Stimulated activated naive CD8-positive, alpha-beta T cell treated with anti-CD3 and anti-CD28 coated beads, Interleukin-15, amount 100 ng/mL, for 72 hours (primary cell): ENCODE data around the gene TMEM106B.
"Not testable (repeated sequence)": the region's sequence is repeated elsewhere in the genome, so short reads cannot be mapped to it uniquely, and the experiment has no call there.

Experiments used
- ATAC-seq: fragments of 150-1000 bp; cut with Tn5 transposase; 2 replicates; pipeline ENCODE4 v1.10.0; 2021; ENCODE audit warnings: mild to moderate bottlenecking, moderate library complexity
- DNase-seq, 2 donors: peaks; one replicate each; pipeline ENCODE4 v3.0.0; 2021 to 2022
- H3K27ac Mint-ChIP-seq, 2 donors: one replicate each; pipeline ENCODE4 v1.8.0; 2022; ENCODE audit warnings: mild to moderate bottlenecking in 2 of 2, mixed read lengths in 2 of 2, moderate library complexity in 2 of 2
- H3K27me3 Mint-ChIP-seq: one replicate; pipeline ENCODE4 v1.8.0; 2022; ENCODE audit warnings: mixed read lengths
- H3K4me1 Mint-ChIP-seq: one replicate; pipeline ENCODE4 v1.8.0; 2022; ENCODE audit warnings: mild to moderate bottlenecking, mixed read lengths
- H3K4me3 Mint-ChIP-seq, 2 donors: one replicate each; pipeline ENCODE4 v1.8.0; 2022; ENCODE audit warnings: mild to moderate bottlenecking in 2 of 2, mixed read lengths in 2 of 2, moderate library complexity in 1 of 2
- H3K9me3 Mint-ChIP-seq, 2 donors: one replicate each; pipeline ENCODE4 v1.8.0; 2022; ENCODE audit warnings: mixed read lengths in 2 of 2

The TMEM106B gene

GRCh38 chr7:12217311-12217710 lies 6.2 kb downstream of the TMEM106B start:
- Mint-ChIP-seq H3K27me3 (no peaks in the 10 kb centered on the region), H3K4me1 (peaks cover 39% of the 10 kb centered on the region), H3K9me3 (no peaks in the 10 kb centered on the region), H3K27ac (peak overlapping the region in 1 of 2 donors; percentile 66), H3K4me3 (no peak overlapping the region)
- DNase-seq (no peak), ATAC-seq (peak; percentile 60)

DNA sequence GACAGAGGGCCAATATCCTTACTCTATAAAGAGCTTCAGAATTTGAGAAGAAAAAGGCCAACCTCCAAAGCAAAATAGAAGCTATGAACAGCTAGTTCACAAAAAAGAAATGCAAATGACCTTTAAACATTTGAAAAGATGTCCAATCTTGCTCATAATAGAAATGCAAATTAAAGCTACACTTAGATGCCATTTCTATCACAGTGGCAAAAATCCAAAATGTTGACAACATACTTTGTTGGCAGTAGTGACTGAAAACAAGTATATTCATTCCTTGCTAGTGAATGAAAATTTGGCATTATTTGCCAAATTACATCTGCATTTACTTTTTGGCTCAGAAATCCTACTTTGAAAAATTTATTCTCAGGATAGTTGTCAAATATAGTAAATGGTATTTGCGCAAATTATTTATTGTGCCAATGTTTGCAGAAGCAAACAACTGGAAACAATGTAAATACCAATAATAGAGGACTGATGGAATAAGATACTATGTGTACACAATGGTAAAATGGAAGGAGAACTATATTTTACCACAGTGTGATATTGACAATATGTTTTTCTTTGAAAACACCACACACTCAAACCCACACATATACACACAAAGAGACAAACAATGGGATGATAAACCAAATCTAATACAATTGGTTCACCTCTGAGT lies 9.4 kb downstream of the TMEM106B start:
- Mint-ChIP-seq H3K4me3 (no peak overlapping the region), H3K27me3 (no peaks in the 10 kb centered on the region), H3K4me1 (peaks cover 48% of the 10 kb centered on the region), H3K9me3 (peaks cover 2% of the 10 kb centered on the region in 2 donors), H3K27ac (no peak overlapping the region)
- ATAC-seq (no peak), DNase-seq (no peak)

- no peak overlapping the region for H3K27ac Mint-ChIP-seq
- peaks cover 55% of the 10 kb centered on the region for H3K4me1 Mint-ChIP-seq
- no peak for ATAC-seq
- H3K4me3 Mint-ChIP-seq, result peak overlapping the region in 1 of 2 donors; percentile 30
- no peaks in the 10 kb centered on the region for H3K27me3 Mint-ChIP-seq
- no peak for DNase-seq
- peaks cover 4 to 11% of the 10 kb centered on the region in 2 donors for H3K9me3 Mint-ChIP-seq
These were observed 10.3 kb downstream of the TMEM106B start for GRCh38 chr7:12221414-12221813.

- Mint-ChIP-seq H3K27ac (peak overlapping the region; percentile 74 to 95), H3K4me3 (peak overlapping the region; percentile 6 to 63), H3K9me3 (peaks cover 4 to 14% of the 10 kb centered on the region in 2 donors), H3K27me3 (no peaks in the 10 kb centered on the region), H3K4me1 (peaks cover 47% of the 10 kb centered on the region)
- no peak for DNase-seq
- ATAC-seq, result peak; percentile 66
These were observed 11.9 kb downstream of the TMEM106B start for GRCh38 chr7:12222889-12223579.

- Mint-ChIP-seq H3K9me3 (peaks cover 4 to 14% of the 10 kb centered on the region in 2 donors), H3K4me1 (peaks cover 53% of the 10 kb centered on the region)
- not testable (repeated sequence) for ATAC-seq, H3K27me3 Mint-ChIP-seq, H3K4me3 Mint-ChIP-seq, DNase-seq, H3K27ac Mint-ChIP-seq
These were observed 13.9 kb downstream of the TMEM106B start for GRCh38 chr7:12225017-12225416.

DNA sequence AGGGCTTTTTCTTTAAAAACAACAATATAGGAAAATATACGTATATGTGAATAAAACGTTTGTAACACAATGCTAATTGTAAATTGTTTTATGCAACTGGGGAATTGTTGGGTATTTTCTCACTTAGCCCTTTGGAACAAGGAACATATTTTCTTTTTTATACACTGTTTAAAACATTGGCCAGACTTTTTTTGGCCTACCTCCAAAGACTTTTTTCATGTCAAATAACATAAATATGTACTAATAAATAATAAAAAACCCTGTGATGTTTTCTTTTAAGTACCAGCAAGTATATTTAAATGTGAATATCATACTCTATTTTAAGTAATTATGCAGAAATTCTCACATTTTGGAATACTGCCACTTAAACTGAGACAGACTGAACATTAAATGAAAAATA lies 15.7 kb downstream of the TMEM106B start:
- H3K4me1 Mint-ChIP-seq, result peaks cover 41% of the 10 kb centered on the region
- H3K27ac Mint-ChIP-seq, result no peak overlapping the region
- ATAC-seq (no peak), DNase-seq (no peak)
- H3K4me3 Mint-ChIP-seq, result no peak overlapping the region
- peaks cover 4 to 14% of the 10 kb centered on the region in 2 donors for H3K9me3 Mint-ChIP-seq
- no peaks in the 10 kb centered on the region for H3K27me3 Mint-ChIP-seq

DNA sequence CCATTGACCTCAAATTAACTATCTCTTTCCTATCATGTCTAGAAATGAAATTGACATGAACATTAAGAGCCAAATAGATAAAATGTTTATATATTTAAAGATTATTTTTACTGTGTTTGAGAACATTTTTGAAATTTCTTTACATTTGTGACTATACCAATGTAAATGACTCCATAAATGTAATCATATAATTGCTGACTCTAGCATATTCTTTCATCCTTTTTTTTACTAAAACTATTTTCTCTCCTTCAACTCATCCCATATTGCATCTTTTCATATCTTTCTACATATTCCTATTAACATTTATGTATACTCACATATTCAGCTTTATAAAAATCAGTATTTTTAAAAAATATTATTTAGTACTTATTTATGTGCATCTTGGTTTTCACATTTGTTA lies 16.9 kb downstream of the TMEM106B start:
- H3K9me3 Mint-ChIP-seq, result peaks cover 4 to 14% of the 10 kb centered on the region in 2 donors
- ATAC-seq, result no peak
- H3K27me3 Mint-ChIP-seq, result no peaks in the 10 kb centered on the region
- H3K4me3 Mint-ChIP-seq, result no peak overlapping the region
- DNase-seq, result no peak
- H3K27ac Mint-ChIP-seq, result no peak overlapping the region
- peaks cover 31% of the 10 kb centered on the region for H3K4me1 Mint-ChIP-seq

GRCh38 chr7:12229046-12229445 lies 18.0 kb downstream of the TMEM106B start:
- ATAC-seq (no peak), DNase-seq (no peak)
- H3K4me3 Mint-ChIP-seq, result no peak overlapping the region
- H3K27me3 Mint-ChIP-seq, result no peaks in the 10 kb centered on the region
- peaks cover 4 to 14% of the 10 kb centered on the region in 2 donors for H3K9me3 Mint-ChIP-seq
- peaks cover 22% of the 10 kb centered on the region for H3K4me1 Mint-ChIP-seq
- no peak overlapping the region for H3K27ac Mint-ChIP-seq

DNA sequence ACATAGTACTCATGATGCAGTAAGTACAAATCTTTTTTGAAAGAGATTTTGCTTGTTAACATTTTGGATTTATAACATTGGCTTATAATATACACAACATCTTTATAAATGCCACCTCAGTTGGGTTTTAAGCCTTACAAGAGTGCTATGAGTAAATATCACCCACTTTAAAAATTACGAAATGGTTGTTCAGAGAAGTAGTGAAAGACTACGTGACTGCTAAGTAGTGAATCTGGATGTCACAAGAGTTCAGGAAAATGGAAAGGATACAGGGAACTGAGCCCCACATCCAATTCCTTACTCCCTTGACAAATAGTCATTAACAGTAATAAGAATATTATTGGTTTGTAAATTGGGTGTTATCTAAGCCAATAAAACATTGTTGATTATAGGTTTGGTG lies 20.0 kb downstream of the TMEM106B start:
- no peaks in the 10 kb centered on the region for H3K27me3 Mint-ChIP-seq

GRCh38 chr7:12233175-12233574 lies 22.1 kb downstream of the TMEM106B start:
- Mint-ChIP-seq H3K9me3 (peaks cover 3 to 5% of the 10 kb centered on the region in 2 donors), H3K4me1 (peaks cover 11% of the 10 kb centered on the region), H3K4me3 (no peak overlapping the region), H3K27ac (no peak overlapping the region), H3K27me3 (no peaks in the 10 kb centered on the region)
- no peak for ATAC-seq
- DNase-seq, result no peak

More for the DNA sequence above, 20.0 kb downstream of the TMEM106B start:
- DNase-seq (no peak), ATAC-seq (no peak)
- no peak overlapping the region for H3K4me3 Mint-ChIP-seq
- H3K27ac Mint-ChIP-seq, result no peak overlapping the region
- H3K9me3 Mint-ChIP-seq, result peaks cover 0 to 6% of the 10 kb centered on the region in 2 donors
- H3K4me1 Mint-ChIP-seq, result peaks cover 18% of the 10 kb centered on the region

- Mint-ChIP-seq H3K9me3 (peaks cover 7 to 15% of the 10 kb centered on the region in 2 donors), H3K4me3 (no peak overlapping the region), H3K27me3 (no peaks in the 10 kb centered on the region), H3K27ac (peak overlapping the region in 1 of 2 donors; percentile 34), H3K4me1 (peaks cover 8% of the 10 kb centered on the region)
- ATAC-seq (no peak), DNase-seq (no peak)
These were observed 23.3 kb downstream of the TMEM106B start for GRCh38 chr7:12234334-12234865.

- Mint-ChIP-seq H3K4me3 (no peak overlapping the region), H3K27ac (no peak overlapping the region), H3K9me3 (peaks cover 7 to 15% of the 10 kb centered on the region in 2 donors), H3K4me1 (peaks cover 18% of the 10 kb centered on the region), H3K27me3 (no peaks in the 10 kb centered on the region)
- no peak for DNase-seq
- ATAC-seq, result no peak
These were observed 24.9 kb downstream of the TMEM106B start for GRCh38 chr7:12235970-12236369.

- Mint-ChIP-seq H3K4me1 (peaks cover 18% of the 10 kb centered on the region), H3K27me3 (no peaks in the 10 kb centered on the region), H3K4me3 (no peak overlapping the region), H3K9me3 (peaks cover 7 to 15% of the 10 kb centered on the region in 2 donors), H3K27ac (no peak overlapping the region)
- no peak for ATAC-seq
- no peak for DNase-seq
These were observed 25.9 kb downstream of the TMEM106B start for GRCh38 chr7:12237007-12237406.

DNA sequence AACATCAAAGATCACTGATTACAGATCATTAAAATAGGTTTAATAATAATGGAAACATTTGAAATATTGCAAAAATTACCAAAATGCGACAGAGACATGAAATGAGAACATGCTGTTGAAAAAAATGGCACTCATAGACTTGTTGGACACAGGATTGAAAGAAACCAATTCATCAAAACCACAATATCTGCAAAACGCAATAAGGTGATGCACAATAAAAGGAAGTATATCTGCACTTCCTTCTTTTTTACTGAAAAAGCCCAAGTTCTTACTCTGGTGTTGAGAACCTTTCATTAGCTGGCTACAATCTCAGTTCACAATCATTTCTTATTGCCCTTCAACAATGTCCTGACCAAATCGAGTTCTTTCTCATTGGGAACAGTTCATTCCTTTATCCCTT lies 28.7 kb downstream of the TMEM106B start:
- Mint-ChIP-seq H3K27ac (peak overlapping the region in 1 of 2 donors; percentile 45), H3K4me1 (peaks cover 13% of the 10 kb centered on the region), H3K27me3 (no peaks in the 10 kb centered on the region), H3K4me3 (no peak overlapping the region), H3K9me3 (peaks cover 7 to 15% of the 10 kb centered on the region in 2 donors)
- ATAC-seq (no peak), DNase-seq (no peak)

DNA sequence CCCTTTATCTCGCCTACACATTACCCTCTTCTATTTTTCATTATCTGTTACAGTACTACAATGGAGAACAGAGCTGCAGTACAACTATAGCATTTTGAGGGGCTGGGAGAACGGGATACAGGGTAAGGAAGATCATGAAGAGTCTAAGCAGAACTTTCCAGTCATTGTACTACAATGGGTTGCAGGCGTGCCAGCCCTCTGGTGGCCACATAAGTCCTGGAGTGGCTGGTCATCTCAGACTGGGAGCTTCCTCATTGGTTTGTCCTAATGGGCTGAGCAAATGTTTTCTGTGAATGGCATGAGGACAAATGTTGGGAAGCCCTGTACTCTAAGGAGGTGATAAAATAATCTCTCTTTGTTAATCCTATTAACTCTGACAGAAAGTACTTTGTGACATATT lies 33.0 kb downstream of the TMEM106B start:
- no peaks in the 10 kb centered on the region for H3K27me3 Mint-ChIP-seq
- H3K4me1 Mint-ChIP-seq, result peaks cover 12% of the 10 kb centered on the region
- no peak overlapping the region for H3K27ac Mint-ChIP-seq
- DNase-seq (no peak), ATAC-seq (no peak)
- H3K9me3 Mint-ChIP-seq, result peaks cover 0 to 2% of the 10 kb centered on the region in 2 donors
- H3K4me3 Mint-ChIP-seq, result no peak overlapping the region

DNA sequence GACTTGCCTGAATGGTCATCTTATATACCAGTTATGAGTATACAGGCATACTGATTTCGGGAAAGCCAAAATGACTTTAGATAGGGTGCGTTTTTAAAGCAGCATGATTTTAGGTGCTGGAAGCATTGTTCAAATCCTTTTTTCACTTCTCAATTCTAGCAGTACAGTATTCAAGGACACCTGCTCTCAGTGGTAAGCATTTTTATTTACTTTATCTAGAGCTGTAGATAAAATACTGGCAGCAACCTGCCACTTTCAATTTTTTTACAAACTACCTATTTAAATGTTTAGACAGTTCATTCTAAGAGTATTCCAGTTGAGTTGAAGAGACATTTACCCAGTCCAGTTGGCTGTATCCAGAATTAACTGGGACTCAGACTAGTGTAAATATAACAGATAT lies 33.6 kb downstream of the TMEM106B start:
- Mint-ChIP-seq H3K4me3 (no peak overlapping the region), H3K27ac (no peak overlapping the region), H3K9me3 (no peaks in the 10 kb centered on the region), H3K27me3 (no peaks in the 10 kb centered on the region), H3K4me1 (peaks cover 7% of the 10 kb centered on the region)
- ATAC-seq (no peak), DNase-seq (no peak)
